GM18499 (cell line): Measurements from ENCODE around the gene HLA-B.
"Not testable (repeated sequence)": the region's sequence is repeated elsewhere in the genome, so short reads cannot be mapped to it uniquely, and the experiment has no call there.

ENCODE experiments used
- ATAC-seq: cut with Tn5 transposase; IDR thresholded peaks from one replicate; pipeline ENCODE4 v1.9.1; 2021; ENCODE audit warnings: moderate number of reproducible peaks; ENCODE audit not compliant: insufficient read depth, unreplicated experiment

The HLA-B gene

GRCh38 chr6:31386099-31386498 lies 29.1 kb upstream of the HLA-B start:
- ATAC-seq = no peak

- no peak for ATAC-seq
Measured at GRCh38 chr6:31385041-31385440, 28.1 kb upstream of the HLA-B start.

- ATAC-seq = no peak
Measured at GRCh38 chr6:31383149-31383548, 26.2 kb upstream of the HLA-B start.

- no peak for ATAC-seq
Measured at GRCh38 chr6:31381666-31382065, 24.7 kb upstream of the HLA-B start.

- ATAC-seq = no peak
Measured at GRCh38 chr6:31379850-31380249, 22.9 kb upstream of the HLA-B start.

GRCh38 chr6:31378721-31379103 lies 21.7 kb upstream of the HLA-B start:
- no peak for ATAC-seq

- ATAC-seq = no peak
Measured at GRCh38 chr6:31378062-31378720, 21.2 kb upstream of the HLA-B start.

- no peak for ATAC-seq
Measured at GRCh38 chr6:31377029-31377428, 20.1 kb upstream of the HLA-B start.

GRCh38 chr6:31375699-31376098 lies 18.7 kb upstream of the HLA-B start:
- ATAC-seq = no peak

GRCh38 chr6:31374118-31374517 lies 17.1 kb upstream of the HLA-B start:
- not testable (repeated sequence) for ATAC-seq

- no peak for ATAC-seq
Measured at GRCh38 chr6:31368461-31368860, 11.5 kb upstream of the HLA-B start.

GRCh38 chr6:31366693-31367470 lies 9.9 kb upstream of the HLA-B start:
- ATAC-seq = no peak

GRCh38 chr6:31365864-31366263 lies 8.9 kb upstream of the HLA-B start:
- no peak for ATAC-seq

GRCh38 chr6:31363811-31364210 lies 6.8 kb upstream of the HLA-B start:
- ATAC-seq = no peak

GRCh38 chr6:31362751-31363150 lies 5.8 kb upstream of the HLA-B start:
- ATAC-seq = no peak

GRCh38 chr6:31359581-31359980 lies 2.6 kb upstream of the HLA-B start:
- no peak for ATAC-seq

- no peak for ATAC-seq
Measured at GRCh38 chr6:31358302-31358701, 1.3 kb upstream of the HLA-B start.

- ATAC-seq = no peak
Measured at GRCh38 chr6:31357886-31358285, 907 bp upstream of the HLA-B start.

GRCh38 chr6:31356216-31356945 lies 598 bp downstream of the HLA-B start:
- no peak for ATAC-seq

- no peak for ATAC-seq
Measured at GRCh38 chr6:31355583-31355948, 1.4 kb downstream of the HLA-B start.

- ATAC-seq = no peak
Measured at GRCh38 chr6:31354864-31355582, 2.0 kb downstream of the HLA-B start.
